ENCODE results near the gene MAGEA12. TPM values are rescaled to one million over a fixed set of nuclear protein-coding genes. Genes with fewer than 3 reads are reported as not detected.
"Not testable (repeated sequence)": the region's sequence is repeated elsewhere in the genome, so short reads cannot be mapped to it uniquely, and the experiment has no call there.

The MAGEA12 gene
- polyA plus RNA-seq (2013, experiment 1 of 2): not detected
- polyA plus RNA-seq (2013, experiment 2 of 2): not detected

DNA sequence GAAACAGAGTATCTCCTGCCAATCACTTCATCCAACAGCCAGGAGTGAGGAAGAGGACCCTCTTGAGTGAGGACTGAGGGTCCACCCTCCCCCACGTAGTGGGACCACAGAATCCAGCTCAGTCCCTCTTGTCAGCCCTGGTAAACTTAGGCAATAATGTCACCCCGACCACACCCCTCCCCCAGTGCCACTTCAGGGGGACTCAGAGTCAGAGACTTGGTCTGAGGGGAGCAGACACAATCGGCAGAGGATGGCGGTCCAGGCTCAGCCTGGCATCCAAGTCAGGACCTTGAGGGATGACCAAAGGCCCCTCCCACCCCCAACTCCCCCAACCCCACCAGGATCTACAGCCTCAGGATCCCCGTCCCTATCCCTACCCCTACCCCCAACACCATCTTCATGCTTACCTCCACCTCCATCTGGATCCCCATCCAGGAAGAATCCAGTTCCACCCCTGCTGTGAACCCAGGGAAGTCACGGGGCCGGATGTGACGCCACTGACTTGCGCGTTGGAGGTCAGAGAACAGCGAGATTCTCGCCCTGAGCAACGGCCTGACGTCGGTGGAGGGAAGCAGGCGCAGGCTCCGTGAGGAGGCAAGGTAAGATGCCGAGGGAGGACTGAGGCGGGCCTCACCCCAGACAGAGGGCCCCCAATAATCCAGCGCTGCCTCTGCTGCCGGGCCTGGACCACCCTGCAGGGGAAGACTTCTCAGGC lies at the start of gene MAGEA12, which contains the start of gene CSAG1:
MAGEA12 (plus strand) TSS at position 497 of the 715 bp plus-strand sequence. CDS start 2,405 bp downstream, outside the sequence.
CSAG1 (minus strand) TSS at position 461 of the 715 bp plus-strand sequence. CDS start 1,261 bp downstream, outside the sequence.
- Histone ChIP-seq H3K4me3 (ENCODE audit: low read length) (no peak within 1 kb of the TSS), H3K9ac (ENCODE audit: low read depth, low read length) (no peak within 1 kb of the TSS), H3K36me3 (ENCODE audit: insufficient read depth, low read length) (no peaks in the 10 kb centered on the region), H3K27me3 (ENCODE audit: insufficient read depth, low read length) (no peaks in the 10 kb centered on the region), H3K4me1 (ENCODE audit: insufficient read depth, low read length) (no peaks in the 10 kb centered on the region), H3K9me3 (ENCODE audit: insufficient read depth, low read depth, low read length) (no peaks in the 10 kb centered on the region), H3K27ac (ENCODE audit: low read depth, low read length) (no peak within 1 kb of the TSS)
- WGBS: 94% methylated on average over 13 of the region's 21 CpGs

- not testable (repeated sequence) for H3K9ac ChIP-seq (ENCODE audit: low read depth, low read length); H3K4me1 ChIP-seq (ENCODE audit: insufficient read depth, low read length); H3K27ac ChIP-seq (ENCODE audit: low read depth, low read length); H3K4me3 ChIP-seq (ENCODE audit: low read length); H3K9me3 ChIP-seq (ENCODE audit: insufficient read depth, low read depth, low read length); H3K27me3 ChIP-seq (ENCODE audit: insufficient read depth, low read length); H3K36me3 ChIP-seq (ENCODE audit: insufficient read depth, low read length)
- no CpG with 5 or more reads among the region's 34 CpGs for WGBS
Observed at GRCh38 chrX:152697952-152698931, 35.3 kb upstream of the MAGEA12 start, which contains the start of gene MAGEA3. Gene MAGEA3, plus strand, starts transcription at chrX:152698794. Its CDS starts 2,039 bp downstream, at chrX:152700833.

GRCh38 chrX:152700390-152700789 lies 33.2 kb upstream of the MAGEA12 start:
- not testable (repeated sequence) for H3K4me3 ChIP-seq (ENCODE audit: low read length); H3K36me3 ChIP-seq (ENCODE audit: insufficient read depth, low read length); H3K27me3 ChIP-seq (ENCODE audit: insufficient read depth, low read length); H3K27ac ChIP-seq (ENCODE audit: low read depth, low read length); H3K9ac ChIP-seq (ENCODE audit: low read depth, low read length); H3K9me3 ChIP-seq (ENCODE audit: insufficient read depth, low read depth, low read length); H3K4me1 ChIP-seq (ENCODE audit: insufficient read depth, low read length)
- 95% methylated on average over 4 of the region's 5 CpGs for WGBS

GRCh38 chrX:152706500-152706899 lies 27.1 kb upstream of the MAGEA12 start:
- not testable (repeated sequence) for H3K27me3 ChIP-seq (ENCODE audit: insufficient read depth, low read length); H3K27ac ChIP-seq (ENCODE audit: low read depth, low read length); H3K4me3 ChIP-seq (ENCODE audit: low read length); H3K36me3 ChIP-seq (ENCODE audit: insufficient read depth, low read length); H3K9me3 ChIP-seq (ENCODE audit: insufficient read depth, low read depth, low read length); H3K9ac ChIP-seq (ENCODE audit: low read depth, low read length); H3K4me1 ChIP-seq (ENCODE audit: insufficient read depth, low read length)
- 90% methylated on average over 4 of the region's 7 CpGs for WGBS

DNA sequence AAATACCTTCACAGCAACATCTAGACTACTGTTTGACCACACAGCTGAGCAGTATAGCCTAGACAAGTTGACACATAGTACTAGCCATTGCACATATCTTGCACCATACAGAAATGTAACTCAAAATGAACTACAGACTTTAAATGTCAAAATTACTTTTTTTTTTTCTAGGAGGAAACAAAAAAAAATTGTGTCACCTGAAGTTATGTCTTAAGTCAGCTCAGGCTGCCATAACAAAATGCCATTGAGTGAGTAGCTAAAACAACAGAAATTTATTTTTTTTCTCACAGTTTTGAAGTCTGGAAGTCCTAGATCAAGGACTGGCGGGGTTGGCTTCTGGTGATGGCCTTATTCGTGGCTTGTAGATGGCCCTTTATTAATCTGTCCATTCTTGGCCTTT lies 24.4 kb upstream of the MAGEA12 start, which contains the start of gene CSAG2:
CSAG2 (minus strand) TSS at position 101 of the 400 bp plus-strand sequence. CDS start 161 bp downstream, outside the sequence.
- not testable (repeated sequence) for H3K36me3 ChIP-seq (ENCODE audit: insufficient read depth, low read length); H3K9me3 ChIP-seq (ENCODE audit: insufficient read depth, low read depth, low read length); H3K4me1 ChIP-seq (ENCODE audit: insufficient read depth, low read length); H3K4me3 ChIP-seq (ENCODE audit: low read length); H3K9ac ChIP-seq (ENCODE audit: low read depth, low read length); H3K27me3 ChIP-seq (ENCODE audit: insufficient read depth, low read length); H3K27ac ChIP-seq (ENCODE audit: low read depth, low read length)
- WGBS: no CpG with 5 or more reads among the region's 2 CpGs

- no CpG with 5 or more reads among the region's 5 CpGs for WGBS
- H3K27me3 ChIP-seq (ENCODE audit: insufficient read depth, low read length); H3K4me1 ChIP-seq (ENCODE audit: insufficient read depth, low read length): not testable (repeated sequence)
Observed at GRCh38 chrX:152713195-152713594, 20.4 kb upstream of the MAGEA12 start.

GRCh38 chrX:152713815-152714787 lies 19.5 kb upstream of the MAGEA12 start, which contains the start of gene MAGEA2B:
Gene MAGEA2B, plus strand, starts transcription at chrX:152714628. Its CDS starts 2,479 bp downstream, at chrX:152717107.
- WGBS: no CpG with 5 or more reads among the region's 35 CpGs
- H3K9ac ChIP-seq (ENCODE audit: low read depth, low read length); H3K27ac ChIP-seq (ENCODE audit: low read depth, low read length); H3K9me3 ChIP-seq (ENCODE audit: insufficient read depth, low read depth, low read length); H3K4me1 ChIP-seq (ENCODE audit: insufficient read depth, low read length); H3K27me3 ChIP-seq (ENCODE audit: insufficient read depth, low read length); H3K4me3 ChIP-seq (ENCODE audit: low read length); H3K36me3 ChIP-seq (ENCODE audit: insufficient read depth, low read length): not testable (repeated sequence)

More at GRCh38 chrX:152713195-152713594, 20.4 kb upstream of the MAGEA12 start:
- H3K9ac ChIP-seq (ENCODE audit: low read depth, low read length); H3K4me3 ChIP-seq (ENCODE audit: low read length); H3K27ac ChIP-seq (ENCODE audit: low read depth, low read length); H3K36me3 ChIP-seq (ENCODE audit: insufficient read depth, low read length); H3K9me3 ChIP-seq (ENCODE audit: insufficient read depth, low read depth, low read length): not testable (repeated sequence)

- 68% methylated on average over 6 of the region's 7 CpGs for WGBS
- H3K9ac ChIP-seq (ENCODE audit: low read depth, low read length): no peak overlapping the region
- H3K36me3 ChIP-seq (ENCODE audit: insufficient read depth, low read length): no peaks in the 10 kb centered on the region
Observed at GRCh38 chrX:152725409-152725808, 8.1 kb upstream of the MAGEA12 start.

DNA sequence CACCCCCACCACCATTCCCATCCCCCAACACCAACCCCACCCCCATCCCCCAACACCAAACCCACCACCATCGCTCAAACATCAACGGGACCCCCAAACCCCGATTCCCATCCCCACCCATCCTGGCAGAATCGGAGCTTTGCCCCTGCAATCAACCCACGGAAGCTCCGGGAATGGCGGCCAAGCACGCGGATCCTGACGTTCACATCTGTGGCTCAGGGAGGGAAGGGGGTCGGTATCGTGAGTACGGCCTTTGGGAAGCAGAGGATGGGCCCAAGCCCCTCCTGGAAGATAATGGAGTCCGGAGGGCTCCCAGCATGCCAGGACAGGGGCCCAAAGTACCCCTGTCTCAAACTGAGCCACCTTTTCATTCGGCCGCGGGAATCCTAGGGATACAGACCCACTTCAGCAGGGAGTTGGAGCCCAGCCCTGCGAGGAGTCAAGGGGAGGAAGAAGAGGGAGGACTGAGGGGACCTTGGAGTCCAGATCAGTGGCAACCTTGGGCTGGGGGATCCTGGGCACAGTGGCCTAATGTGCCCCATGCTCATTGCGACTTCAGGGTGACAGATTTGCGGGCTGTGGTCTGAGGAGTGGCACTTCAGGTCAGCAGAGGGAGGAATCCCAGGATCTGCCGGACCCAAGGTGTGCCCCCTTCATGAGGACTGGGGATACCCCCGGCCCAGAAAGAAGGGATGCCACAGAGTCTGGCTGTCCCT lies 744 bp downstream of the MAGEA12 start:
- WGBS: 97% methylated on average over 22 of the region's 22 CpGs
- H3K27me3 ChIP-seq (ENCODE audit: insufficient read depth, low read length); H3K36me3 ChIP-seq (ENCODE audit: insufficient read depth, low read length); H3K27ac ChIP-seq (ENCODE audit: low read depth, low read length); H3K9me3 ChIP-seq (ENCODE audit: insufficient read depth, low read depth, low read length); H3K4me3 ChIP-seq (ENCODE audit: low read length); H3K9ac ChIP-seq (ENCODE audit: low read depth, low read length); H3K4me1 ChIP-seq (ENCODE audit: insufficient read depth, low read length): not testable (repeated sequence)

More at GRCh38 chrX:152725409-152725808, 8.1 kb upstream of the MAGEA12 start:
- Histone ChIP-seq H3K27me3 (ENCODE audit: insufficient read depth, low read length) (no peaks in the 10 kb centered on the region), H3K27ac (ENCODE audit: low read depth, low read length) (no peak overlapping the region), H3K4me1 (ENCODE audit: insufficient read depth, low read length) (no peaks in the 10 kb centered on the region), H3K9me3 (ENCODE audit: insufficient read depth, low read depth, low read length) (no peaks in the 10 kb centered on the region), H3K4me3 (ENCODE audit: low read length) (no peak overlapping the region)

DNA sequence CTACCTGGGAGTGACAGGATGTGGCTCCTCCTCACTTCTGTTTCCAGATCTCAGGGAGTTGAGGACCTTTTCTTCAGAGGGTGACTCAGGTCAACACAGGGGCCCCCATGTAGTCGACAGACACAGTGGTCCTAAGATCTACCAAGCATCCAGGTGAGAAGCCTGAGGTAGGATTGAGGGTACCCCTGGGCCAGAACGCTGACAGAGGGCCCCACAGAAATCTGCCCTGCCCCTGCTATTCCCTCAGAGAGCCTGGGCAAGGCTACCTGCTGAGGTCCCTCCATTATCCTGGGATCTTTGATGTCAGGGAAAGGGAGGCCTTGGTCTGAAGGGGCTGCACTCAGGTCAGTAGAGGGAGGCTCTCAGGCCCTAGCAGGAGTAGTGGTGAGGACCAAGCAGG lies 1.5 kb downstream of the MAGEA12 start:
- WGBS: 86% methylated on average over 2 of the region's 2 CpGs
- Histone ChIP-seq H3K4me1 (ENCODE audit: insufficient read depth, low read length) (no peaks in the 10 kb centered on the region), H3K9ac (ENCODE audit: low read depth, low read length) (no peak overlapping the region), H3K4me3 (ENCODE audit: low read length) (no peak overlapping the region), H3K27me3 (ENCODE audit: insufficient read depth, low read length) (no peaks in the 10 kb centered on the region), H3K9me3 (ENCODE audit: insufficient read depth, low read depth, low read length) (no peaks in the 10 kb centered on the region), H3K36me3 (ENCODE audit: insufficient read depth, low read length) (no peaks in the 10 kb centered on the region), H3K27ac (ENCODE audit: low read depth, low read length) (no peak overlapping the region)

All from HUES64 (cell line).